Measurements from ENCODE around the gene SEPTIN6.

The SEPTIN6 gene

DNA sequence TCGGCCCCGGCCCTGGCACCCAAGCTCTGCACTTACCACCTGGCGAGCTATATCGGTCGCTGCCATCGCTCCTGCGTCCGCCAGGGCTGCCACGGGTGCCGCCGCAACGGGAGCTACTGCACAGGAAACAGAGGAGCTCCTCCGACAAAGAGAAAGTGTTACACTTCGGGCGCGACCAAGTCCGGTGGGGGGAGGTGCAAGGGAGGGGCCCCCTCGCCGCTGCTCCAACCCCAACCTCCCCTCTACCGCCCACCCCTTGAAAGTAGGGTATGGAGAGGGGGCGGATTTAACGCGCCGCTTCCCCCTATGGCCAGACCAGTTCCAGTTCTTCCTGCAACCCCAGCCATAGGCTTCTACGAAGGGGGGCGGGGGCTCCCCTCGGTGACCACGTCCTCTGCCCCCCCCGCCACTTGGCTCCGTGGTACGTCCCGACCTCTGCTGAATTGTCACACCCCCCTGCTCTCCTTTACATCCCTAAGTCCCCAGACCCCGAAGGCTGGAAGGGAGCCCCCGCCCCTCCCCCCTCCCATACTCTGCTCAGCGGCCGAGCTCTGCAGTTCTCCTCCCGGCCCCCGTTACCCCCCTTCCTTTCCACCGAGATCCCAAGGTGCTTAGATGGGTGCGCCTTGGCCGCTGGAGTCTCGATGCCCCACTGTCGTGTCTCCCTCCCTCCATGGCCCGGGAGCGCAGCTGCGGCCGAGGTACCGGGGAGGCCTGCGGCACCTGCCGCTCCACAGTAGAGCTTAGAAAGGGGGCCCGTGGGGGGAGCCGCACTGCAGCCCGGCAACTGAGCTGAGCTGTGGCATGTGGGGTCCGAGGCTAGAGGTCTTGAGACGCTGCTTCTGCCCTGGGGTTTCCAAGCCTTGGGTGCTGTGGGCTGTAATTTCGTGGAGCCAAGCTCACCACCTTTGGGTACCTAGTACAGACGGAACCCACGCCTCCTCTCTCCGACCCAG lies at the start of gene SEPTIN6:
Gene SEPTIN6, minus strand, starts transcription at position 129 of the 956 bp plus-strand sequence. Its CDS starts 63 bp downstream, at position 66.
- DNase-seq (ENCODE audit: low read depth), result peak; percentile 79

DNA sequence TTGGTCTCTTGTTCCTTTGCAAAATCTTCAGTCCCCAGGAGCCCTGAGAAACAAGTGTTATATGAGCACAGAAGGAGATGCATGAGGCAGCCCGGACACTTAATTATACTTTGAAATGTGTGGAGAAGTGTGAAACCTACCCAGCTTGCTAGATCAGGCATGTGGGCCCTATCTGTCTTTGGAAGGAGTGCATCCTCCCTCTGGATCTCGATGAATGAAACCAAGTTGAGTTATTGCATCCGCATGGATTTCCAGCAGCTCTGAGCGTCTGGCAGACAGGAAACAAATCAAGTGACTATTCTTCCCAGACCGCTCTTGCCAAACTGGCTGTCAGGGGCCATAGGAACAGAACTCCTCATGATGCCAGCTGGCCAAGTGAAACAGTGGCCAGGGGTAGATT lies 45.8 kb upstream of the SEPTIN6 start:
- DNase-seq (ENCODE audit: low read depth), result no peak

DNA sequence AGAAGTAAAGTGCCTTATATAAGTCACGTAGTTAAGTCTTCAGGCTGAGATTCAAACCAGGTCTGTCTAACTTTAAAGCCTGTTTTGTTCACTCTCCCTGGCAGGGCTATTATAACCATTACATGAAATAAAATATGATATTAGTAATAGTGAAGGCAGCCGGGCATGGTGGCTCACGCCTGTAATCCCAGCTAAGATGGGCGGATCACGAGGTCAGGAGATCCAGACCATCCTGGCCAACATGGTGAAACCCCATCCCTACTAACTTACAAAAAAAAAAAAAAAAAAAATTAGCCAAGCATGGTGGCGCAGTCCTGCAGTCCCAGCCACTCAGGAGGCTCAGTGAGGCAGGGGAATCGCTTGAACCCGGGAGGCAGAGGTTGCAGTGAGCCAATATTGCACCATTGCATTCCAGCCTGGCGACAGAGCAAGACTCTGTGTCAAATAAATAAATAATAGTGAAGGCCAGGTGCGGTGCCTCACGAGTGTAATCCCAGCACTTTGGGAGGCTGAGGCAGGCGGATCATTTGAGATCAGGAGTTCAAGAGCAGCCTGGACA lies 43.3 kb upstream of the SEPTIN6 start:
- no peak for DNase-seq (ENCODE audit: low read depth)

DNA sequence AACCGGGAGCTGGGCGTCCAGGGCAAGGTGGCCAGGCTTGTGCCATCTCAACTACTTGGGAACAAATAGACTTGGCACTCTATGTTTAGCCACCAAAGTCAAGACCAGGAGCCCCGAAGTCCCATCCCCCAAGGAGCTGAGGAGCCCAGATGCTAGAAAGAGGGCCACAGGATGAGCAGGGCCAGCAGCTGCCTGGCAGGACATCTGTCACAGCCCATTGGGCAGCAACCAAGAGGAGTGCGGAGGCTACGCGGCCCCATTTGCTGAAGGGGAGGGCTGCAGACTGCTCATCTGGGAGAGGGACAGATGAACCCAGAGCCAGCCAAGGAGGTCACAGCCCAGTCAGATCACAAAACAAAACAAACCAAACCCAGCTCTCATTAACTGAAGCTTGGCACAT lies 42.5 kb upstream of the SEPTIN6 start:
- DNase-seq (ENCODE audit: low read depth), result no peak

DNA sequence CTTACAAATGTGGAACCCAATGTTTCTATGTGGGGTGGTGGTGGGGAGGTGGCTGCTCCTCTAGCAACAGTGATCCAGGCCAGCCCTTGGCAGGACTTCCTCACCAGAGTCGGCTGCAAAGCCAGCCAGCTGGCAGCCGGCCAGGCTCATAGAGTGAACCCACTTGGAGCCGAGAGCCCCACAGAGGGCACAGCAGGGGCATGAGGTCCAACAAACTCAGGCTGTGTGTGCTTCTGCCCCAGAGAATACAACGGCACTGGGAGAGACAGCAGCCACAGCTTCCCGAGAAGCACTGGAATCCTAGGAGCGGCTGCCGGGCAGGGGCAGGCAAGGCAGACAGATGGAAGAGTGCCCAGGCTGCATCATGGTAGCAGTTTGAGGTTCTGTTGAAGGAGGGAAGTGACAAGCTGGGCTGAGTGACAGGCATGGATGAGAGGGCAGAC lies 42.0 kb upstream of the SEPTIN6 start:
- DNase-seq (ENCODE audit: low read depth), result no peak

DNA sequence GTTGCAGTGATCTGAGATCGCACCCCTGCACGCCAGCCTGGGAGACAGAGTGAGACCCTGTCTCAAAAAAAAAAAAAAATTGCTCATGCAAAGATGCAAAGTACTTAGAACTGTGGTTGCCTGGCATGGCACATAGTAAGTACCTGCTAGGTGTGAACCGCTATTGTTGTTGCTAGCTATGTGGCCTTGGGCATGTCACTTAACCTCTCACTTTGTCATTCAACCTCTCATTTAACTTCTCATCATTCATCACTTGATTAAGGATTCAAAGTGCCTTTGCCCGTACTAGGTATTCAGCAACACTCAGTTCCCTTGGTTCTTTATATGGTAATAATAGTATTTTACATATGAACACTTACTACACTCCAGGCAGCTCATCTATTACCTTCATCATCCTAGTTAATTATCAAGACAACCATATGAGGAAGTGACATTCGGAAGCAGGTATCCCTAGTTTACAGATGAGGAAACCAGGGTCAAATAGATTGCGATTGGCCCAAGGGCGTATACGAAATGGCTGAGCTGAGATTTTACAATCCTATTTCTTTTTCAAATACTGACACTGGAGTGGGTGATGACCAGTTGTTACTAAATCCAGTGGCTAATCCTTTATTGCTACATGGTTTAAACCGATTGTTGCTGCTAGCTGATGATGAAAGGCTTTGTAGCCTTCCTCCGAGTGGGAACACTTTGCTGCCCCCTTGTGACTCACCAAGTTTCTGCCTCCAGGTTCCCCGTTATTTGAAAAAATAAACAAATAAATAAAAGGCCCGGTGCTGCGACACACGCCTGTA lies 36.6 kb upstream of the SEPTIN6 start:
- no peak for DNase-seq (ENCODE audit: low read depth)

DNA sequence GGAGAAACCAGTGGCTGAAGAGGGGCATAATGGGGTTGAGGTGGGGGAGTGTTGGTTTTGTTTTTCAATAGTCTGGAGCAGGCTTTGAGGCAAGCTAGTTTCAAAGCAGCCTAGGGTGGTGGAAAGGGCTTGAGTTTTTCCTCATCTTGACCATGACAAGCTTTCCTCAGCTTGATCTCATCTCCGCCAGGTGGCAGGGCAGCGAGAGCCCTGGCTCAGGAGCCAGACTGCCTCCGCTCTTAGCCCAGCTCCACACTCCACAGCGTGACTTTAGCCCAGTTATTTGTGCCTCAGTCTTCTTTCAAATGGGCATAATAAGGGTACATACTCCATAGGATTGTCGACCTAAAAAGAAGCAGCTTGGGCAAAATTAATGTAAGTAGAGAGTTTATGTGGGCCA lies 35.5 kb upstream of the SEPTIN6 start:
- no peak for DNase-seq (ENCODE audit: low read depth)

DNA sequence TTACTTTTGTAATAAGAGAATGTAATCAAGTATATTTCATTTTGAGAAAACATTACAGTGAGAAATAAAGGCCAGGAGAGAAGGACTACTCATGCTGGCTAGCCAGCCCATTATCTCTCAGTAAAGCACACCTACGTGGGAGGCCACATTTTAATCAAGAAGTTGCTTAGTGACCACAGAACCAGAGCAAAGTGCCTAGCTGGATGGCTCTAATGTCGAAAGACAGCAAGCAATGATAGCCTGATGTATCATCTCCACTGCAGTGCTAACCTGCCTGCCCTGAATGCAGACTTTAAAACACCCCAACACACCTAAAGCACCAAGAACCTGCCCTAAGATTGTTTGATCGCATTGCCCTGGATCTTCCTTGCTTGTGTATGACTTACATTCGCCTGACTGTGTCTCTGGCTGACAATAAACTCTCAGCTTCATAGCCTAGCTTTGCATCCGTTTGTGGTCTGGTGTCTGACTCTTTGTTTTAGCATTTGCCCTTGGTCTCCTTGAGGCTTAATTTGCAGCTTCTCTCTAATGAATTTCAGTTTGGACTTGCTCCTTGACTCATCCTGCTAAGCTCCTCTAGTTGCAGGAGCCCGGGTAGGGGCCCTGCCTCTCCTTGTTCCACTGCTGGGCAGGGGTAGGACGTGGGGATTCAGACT lies 34.1 kb upstream of the SEPTIN6 start:
- DNase-seq (ENCODE audit: low read depth), result no peak

DNA sequence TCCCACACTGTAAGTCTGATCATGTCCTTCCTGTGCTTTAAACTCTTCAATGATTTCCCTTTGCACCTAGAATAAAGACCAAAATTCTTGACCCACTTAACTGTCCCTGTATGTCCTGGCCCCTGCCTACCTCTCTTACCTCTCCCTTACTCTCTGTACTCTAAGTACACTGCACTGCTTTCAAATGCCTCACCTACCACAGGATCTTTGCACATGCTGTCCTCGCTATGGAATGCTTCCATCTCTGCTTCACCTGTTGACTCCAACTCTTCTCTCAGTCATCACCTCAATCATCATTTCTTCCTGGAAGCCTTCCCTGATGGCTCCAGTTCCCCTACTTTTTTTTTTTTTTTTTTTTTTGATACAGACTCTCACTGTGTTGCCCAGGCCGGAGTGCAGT lies 29.0 kb upstream of the SEPTIN6 start:
- no peak for DNase-seq (ENCODE audit: low read depth)

DNA sequence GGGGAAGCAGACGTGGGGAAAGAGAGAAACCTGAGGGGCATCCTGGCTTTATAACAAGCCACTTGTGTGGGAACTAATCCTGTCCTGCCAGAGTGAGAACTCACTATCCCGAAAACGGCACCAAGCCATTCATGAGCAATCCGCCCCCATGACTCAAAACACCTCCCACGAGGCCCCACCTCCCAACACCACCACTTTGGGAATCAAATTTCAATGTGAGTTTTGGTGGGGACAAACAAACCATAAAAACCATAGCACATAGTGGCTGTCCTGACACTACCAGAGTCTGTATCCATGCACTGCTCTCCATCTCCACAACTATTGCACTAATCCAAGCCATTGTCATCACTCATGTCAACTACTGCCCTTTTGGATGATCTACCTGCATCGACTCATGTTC lies 28.5 kb upstream of the SEPTIN6 start:
- no peak for DNase-seq (ENCODE audit: low read depth)

DNA sequence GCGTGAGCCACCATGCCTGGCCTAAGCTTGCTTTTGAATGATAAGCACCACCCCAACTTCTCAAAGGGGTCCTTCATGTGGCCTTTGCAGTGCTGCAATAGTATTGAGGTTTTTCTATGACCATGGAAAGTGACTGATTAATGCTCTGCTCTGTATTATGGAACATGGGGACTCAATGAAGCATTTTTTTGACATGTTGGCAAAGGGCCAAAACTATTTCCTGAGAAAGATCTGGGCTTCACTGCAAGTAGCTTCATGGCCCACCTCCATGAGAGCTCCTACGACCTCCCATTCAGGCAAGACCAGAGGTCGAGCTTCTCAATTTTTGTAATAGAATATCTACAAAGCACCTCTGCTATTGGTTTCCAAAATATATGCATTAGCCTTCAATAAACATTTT lies 16.7 kb upstream of the SEPTIN6 start:
- no peak for DNase-seq (ENCODE audit: low read depth)

DNA sequence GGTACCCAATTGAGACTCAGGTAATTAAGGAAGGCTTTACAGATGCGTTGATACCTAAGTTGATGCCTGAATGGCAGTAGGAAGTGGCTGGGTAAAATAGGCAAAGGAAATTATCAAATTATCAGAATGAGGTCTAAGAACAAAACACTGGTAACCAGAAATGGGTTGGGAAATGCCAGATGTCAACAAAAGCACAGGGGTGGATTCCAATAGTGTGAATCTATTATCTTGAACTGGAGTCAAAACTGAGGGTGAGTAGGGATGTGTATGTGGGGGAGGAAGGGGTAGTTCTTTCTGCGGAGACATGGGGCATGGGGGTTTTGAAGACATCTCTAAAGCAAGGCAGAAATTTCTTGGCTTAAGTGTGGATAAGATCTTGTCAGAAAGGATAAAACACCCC lies 16.0 kb upstream of the SEPTIN6 start:
- no peak for DNase-seq (ENCODE audit: low read depth)

DNA sequence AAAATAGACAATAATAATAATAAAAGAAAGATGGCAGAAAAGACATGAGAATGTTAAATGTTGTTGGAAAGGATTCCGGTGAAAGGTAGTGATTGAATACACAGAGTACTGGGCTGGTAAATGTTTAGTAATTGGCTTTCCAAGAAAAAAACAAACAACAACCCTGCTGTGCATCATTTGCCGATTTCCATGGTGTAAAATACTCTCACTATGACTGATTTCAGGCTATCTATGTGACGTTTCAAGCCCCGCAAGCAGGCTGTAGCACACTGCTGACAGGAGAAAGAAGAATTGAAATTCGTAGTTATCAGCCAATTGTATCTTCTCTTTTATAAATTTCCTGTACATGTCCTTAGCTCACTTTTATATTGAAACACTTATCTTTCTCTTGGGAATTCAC lies 13.6 kb upstream of the SEPTIN6 start:
- no peak for DNase-seq (ENCODE audit: low read depth)

DNA sequence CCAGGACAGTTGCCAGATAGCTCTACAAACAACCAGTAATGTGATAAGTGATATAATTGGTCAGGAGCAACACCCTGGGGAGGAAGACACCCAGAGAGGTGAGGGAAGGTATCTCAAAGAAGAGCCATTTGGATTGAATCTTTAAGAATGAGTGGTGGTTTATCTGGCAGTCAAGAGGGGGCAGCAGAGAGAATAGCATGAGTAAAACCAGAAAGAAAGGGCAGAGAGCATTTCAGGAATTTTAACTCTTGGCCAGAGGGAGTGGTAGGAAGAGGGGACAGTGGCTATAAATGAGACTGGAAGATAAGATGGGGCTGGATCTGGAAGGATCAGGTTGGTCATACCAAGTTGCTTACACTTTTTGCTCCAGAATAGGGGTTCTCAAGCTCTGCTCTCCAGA lies 5.9 kb upstream of the SEPTIN6 start:
- DNase-seq (ENCODE audit: low read depth), result no peak

DNA sequence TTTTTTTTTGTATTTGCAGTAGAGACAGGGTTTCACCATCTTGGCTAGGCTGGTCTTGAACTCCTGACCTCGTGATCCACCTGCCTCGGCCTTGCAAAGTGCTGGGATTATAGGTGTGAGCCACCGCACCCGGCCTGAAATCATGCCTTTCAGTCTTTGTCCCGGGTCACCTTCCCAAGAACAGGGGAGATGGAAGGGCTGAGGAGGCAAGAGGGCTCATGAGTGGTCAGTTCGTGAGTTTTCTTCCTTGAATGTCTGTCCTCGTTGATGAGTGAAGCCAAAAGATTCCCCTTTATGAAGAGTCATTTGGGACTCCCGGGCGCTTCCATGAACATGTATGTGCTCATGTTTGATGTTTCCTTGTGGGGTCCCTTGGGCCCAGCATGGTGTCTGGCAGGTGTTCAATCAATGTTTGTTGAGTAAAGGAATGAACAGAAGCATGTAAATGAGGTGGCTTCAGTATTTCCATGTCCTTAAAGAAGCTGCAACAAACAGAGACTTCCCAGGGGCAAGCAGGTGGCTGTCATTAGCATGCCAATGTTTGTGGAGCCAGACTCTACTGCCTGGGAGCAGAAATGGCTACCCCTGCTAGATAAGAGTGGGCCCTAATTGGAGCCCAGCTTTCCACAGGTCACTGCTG lies 3.4 kb upstream of the SEPTIN6 start:
- no peak for DNase-seq (ENCODE audit: low read depth)

DNA sequence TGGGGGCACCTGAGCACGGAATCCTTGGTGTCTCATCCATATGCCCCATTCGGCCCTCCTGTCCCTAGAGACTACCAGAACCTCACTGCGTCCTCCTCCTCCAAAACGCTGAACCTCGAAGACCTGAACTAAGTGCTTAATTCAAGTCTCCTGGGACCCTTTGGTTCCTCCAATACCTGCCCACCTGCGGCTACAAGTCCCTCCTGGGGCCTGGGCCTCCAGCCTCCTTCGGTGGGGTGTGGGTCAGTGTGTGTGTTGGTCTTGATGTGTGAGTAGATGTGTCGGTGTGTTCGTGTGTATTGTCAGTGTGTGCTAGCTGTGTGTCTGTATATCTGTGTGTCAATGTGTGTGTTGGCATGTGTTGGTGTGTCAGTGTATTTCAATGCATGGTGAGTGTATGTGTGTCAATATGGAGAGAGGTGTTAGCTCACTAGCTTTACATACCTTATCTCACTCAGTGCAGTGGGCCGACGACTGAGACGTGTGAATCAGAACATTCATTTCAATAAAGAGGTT lies 2.6 kb upstream of the SEPTIN6 start:
- no peak for DNase-seq (ENCODE audit: low read depth)

DNA sequence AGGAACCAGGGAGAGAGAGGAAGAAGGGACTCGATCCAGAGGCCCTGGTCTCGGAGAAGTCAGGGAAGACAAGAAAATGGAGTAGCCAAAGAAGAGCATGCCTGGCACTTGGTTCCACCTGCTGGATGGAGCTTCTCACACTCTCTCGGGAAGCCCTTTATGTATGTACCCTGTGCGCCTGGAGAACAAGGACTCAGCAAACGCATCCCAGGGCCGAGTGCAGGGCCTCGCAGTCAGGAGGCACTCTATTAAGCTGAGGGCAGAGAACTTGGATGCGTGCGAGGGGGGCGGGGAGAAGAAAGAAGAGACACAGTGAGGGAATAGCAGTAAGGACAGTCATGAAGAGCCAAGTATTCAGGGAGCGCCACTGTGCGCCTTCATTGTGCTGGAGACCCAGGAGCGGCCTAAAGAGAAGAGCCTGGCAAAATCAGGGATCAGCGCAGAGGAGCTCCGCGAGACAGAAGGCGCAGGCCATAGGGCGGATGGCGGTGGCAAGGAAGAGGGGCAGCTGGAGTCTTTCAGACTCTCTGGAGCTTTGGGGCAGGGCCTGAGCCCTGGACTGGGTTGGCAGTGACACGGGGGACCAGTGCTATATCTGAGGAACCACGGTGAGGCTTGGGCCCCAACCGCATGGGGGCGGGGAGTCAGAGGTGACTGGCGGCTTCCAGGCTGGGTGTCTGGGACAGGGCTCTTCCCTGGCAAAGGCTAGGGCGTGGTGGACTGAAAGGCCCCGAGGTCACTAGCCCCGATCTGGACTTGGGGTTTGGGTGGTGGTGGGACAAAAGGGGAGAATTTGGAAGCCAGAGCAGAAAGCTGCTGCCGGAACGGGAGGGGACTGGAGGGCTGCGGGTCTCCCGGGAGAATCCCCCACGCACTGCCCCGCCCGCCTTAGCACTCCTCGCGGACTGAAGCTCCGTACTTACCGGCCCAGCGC lies 1.9 kb upstream of the SEPTIN6 start:
- no peak for DNase-seq (ENCODE audit: low read depth)

DNA sequence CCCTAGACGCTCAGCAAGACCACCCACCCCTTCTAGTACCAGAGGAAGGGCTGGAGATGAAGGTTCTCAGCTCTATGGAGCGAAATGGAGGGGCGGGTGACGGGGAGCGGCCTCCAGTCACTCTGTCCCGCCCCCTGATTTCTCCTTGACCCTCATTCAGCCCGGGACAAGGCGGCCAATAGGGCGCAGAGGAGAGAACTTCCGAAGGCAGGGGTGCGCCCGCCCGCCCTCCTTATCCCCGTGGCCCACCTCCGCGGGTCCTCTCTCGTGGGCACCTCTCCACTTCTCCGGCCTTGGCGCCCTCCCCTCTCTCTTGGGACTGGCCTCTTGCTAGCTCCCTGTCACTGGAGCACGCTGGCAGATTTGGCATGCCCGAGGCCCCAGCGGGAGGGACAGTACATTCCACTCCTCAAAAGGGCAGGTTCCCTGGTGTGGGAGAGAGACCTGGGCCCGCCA lies 1.1 kb upstream of the SEPTIN6 start:
- DNase-seq (ENCODE audit: low read depth), result no peak

DNA sequence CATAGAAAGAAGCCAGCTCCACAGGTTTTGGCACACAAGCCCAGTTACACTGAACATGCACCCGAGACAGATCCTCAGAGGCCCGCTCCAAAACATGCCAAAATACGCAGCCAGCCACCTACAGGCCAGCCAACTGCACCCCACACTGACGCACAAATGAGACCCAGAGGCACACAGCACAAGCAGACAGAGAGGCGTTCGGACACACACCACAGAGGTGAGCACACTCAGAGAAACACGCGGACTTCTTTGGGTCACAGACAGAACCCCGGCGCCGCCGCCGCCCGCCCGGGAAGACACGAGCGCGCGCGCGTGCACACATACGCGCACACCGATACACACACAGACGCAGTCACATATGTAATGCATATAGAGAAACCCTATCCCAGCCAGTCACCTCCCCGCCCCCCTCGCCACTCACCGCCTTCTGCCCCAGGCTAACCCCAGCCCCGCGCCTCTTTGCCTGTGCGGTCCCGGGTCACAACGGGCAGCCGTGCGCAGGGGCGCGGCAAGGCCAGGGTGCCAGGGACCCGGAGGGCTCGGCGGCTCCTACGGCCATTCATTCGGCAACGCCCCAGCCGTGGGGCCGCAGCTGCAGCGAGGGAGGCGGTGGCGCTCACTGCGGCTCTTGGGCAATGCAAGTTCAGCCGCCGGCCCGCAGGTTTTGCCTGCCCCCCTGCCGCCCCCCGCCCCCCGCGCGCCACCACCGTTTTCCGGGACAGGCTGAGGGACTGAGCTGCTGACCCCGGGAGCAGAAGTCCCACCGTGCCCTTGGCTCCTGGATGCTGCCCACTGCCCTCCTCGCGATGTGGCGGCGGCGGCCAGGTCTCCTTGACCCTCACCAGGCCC lies 553 bp downstream of the SEPTIN6 start:
- DNase-seq (ENCODE audit: low read depth), result no peak
